AG09309 (cell line): ENCODE measurements around the gene BRMS1.

Source experiments
- DNase-seq: peaks from one replicate; pipeline ENCODE4 v3.0.0-alpha.2; 2010; ENCODE audit warnings: low read depth
- H3K4me3 ChIP-seq: 2 replicates; pipeline ENCODE4 v1.5.1; 2011; ENCODE audit warnings: mild to moderate bottlenecking, low read depth, low read length, moderate library complexity; ENCODE audit not compliant: control insufficient read depth
- CTCF ChIP-seq: IDR thresholded peaks from 2 replicates; pipeline ENCODE4 v1.5.1; 2011; ENCODE audit warnings: mild to moderate bottlenecking, low read depth, low read length, inconsistent platforms; ENCODE audit not compliant: insufficient read depth, control insufficient read depth; ENCODE audit errors: missing control alignments

The BRMS1 gene

GRCh38 chr11:66309475-66309874 is 35.4 kb downstream of the BRMS1 start:
- no peak overlapping the region for H3K4me3 ChIP-seq
- no peak for TF ChIP-seq CTCF
- no peak for DNase-seq

- no peak overlapping the region for H3K4me3 ChIP-seq
- no peak for TF ChIP-seq CTCF
- no peak for DNase-seq
These were observed 42.2 kb downstream of the BRMS1 start for GRCh38 chr11:66302656-66303055.

DNA sequence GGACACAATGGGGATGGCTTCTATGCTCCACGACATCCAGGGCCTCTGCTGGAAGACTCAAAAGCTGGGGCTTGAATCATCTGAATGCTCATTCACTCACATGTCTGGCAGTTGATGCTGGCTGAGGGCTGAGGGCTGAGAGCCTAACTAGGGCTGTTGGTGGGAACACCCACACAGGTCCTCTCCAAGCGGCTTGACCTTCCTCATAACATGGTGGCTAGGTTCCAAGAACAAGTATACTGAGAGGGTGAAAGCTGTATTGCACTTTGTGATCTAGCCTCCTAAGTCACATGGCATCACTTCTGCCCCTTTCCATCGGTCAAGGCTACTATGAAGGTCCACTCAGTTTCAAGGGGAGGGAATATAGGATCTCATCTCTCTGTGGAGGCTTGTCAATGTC is 45.7 kb downstream of the BRMS1 start:
- no peak for DNase-seq
- no peak for TF ChIP-seq CTCF

GRCh38 chr11:66297610-66298009 is 47.3 kb downstream of the BRMS1 start:
- H3K4me3 ChIP-seq = no peak overlapping the region
- no peak for TF ChIP-seq CTCF
- DNase-seq = no peak

More for the DNA sequence above, 45.7 kb downstream of the BRMS1 start:
- no peak overlapping the region for H3K4me3 ChIP-seq

GRCh38 chr11:66294626-66295620 is 50.0 kb downstream of the BRMS1 start:
- H3K4me3 ChIP-seq = no peak overlapping the region
- no peak for DNase-seq
- TF ChIP-seq CTCF = no peak

DNA sequence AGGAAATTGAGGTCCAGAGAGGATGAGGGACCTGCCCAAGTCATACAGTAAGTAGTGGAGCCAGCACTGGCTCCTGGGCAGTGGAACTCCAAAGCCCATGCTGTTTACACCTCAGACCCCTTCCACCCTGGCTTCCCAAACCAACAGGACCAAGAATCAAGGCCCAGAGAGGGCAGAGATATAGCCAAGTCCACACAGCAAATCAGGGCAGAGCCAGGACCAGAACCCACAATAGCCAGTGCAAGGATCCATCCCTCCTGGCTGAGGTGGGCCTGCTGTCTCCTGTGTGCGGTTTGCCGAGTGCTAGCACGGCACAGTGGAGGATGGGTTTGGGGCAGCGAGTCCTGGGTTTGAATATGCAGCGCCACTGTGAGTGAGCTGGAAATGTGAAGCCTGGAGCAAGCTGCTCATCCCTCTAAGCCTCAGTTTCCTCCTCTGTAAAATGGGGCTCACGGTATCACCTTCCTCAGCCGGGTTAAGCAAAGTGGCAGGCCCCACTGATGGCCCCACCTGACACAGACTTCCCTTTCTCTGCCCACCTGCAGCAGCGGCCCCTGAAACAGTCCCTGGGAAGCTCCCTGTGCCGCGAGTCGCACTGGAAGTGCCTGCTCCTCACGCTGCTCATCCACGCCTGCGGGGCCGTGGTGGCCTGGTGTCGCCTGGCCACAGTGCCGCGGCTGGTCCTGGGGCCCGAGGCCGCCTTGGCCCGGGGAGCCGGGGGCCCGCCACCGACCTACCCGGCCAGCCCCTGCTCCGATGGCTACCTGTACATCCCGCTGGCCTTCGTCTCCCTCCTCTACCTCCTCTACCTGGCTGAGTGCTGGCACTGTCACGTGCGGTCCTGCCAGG is 50.9 kb downstream of the BRMS1 start:
- no peak for TF ChIP-seq CTCF
- DNase-seq = no peak
- H3K4me3 ChIP-seq = no peak overlapping the region
